GM12874 (cell line): ENCODE measurements around the gene PCED1B.

ENCODE experiments used
- TF ChIP-seq, protein P1 (sequence below): IDR thresholded peaks from 2 replicates; pipeline ENCODE4 v1.5.1; 2011; ENCODE audit warnings: low read depth, mild to moderate bottlenecking, control low read depth, low read length, moderate library complexity; ENCODE audit not compliant: insufficient read depth

The PCED1B gene

GRCh38 chr12:47124451-47124850, 45.0 kb downstream of the PCED1B start:
- TF ChIP-seq, protein P1, sequence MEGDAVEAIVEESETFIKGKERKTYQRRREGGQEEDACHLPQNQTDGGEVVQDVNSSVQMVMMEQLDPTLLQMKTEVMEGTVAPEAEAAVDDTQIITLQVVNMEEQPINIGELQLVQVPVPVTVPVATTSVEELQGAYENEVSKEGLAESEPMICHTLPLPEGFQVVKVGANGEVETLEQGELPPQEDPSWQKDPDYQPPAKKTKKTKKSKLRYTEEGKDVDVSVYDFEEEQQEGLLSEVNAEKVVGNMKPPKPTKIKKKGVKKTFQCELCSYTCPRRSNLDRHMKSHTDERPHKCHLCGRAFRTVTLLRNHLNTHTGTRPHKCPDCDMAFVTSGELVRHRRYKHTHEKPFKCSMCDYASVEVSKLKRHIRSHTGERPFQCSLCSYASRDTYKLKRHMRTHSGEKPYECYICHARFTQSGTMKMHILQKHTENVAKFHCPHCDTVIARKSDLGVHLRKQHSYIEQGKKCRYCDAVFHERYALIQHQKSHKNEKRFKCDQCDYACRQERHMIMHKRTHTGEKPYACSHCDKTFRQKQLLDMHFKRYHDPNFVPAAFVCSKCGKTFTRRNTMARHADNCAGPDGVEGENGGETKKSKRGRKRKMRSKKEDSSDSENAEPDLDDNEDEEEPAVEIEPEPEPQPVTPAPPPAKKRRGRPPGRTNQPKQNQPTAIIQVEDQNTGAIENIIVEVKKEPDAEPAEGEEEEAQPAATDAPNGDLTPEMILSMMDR, result no peak

GRCh38 chr12:47126246-47126645, 46.8 kb downstream of the PCED1B start:
- TF ChIP-seq, protein P1, result no peak

GRCh38 chr12:47131011-47131410, 51.6 kb downstream of the PCED1B start:
- TF ChIP-seq, protein P1, result no peak

GRCh38 chr12:47134005-47134404, 54.6 kb downstream of the PCED1B start:
- TF ChIP-seq, protein P1, result no peak

- TF ChIP-seq, protein P1, result no peak
Observed at GRCh38 chr12:47135578-47135977, 56.2 kb downstream of the PCED1B start.

GRCh38 chr12:47139000-47139681, 59.7 kb downstream of the PCED1B start:
- TF ChIP-seq, protein P1, result no peak

- TF ChIP-seq, protein P1, result no peak
Observed at GRCh38 chr12:47141459-47141858, 62.0 kb downstream of the PCED1B start.

DNA sequence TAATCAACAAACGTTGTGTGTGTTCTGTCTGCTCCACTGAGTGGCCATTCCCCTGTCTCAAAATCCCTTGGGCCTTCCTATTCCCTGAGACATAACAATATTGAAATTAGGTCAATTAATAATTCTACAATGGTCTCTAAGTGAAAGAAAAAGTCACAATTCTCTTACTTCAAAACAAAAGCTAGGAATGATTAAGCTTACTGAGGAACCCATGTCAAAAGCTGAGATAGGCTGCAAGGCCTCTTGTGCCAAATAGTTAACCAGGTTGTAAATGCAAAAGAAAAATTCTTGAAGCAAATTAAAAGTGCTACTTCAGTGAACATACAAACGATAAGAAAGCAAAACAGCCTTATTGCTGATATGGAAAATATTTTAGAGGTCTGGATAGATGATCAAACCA, 65.3 kb downstream of the PCED1B start:
- TF ChIP-seq, protein P1, result no peak
